ENCODE data around the gene ATXN1.

The ATXN1 gene

GRCh38 chr6:16472349-16473069 is 288.8 kb downstream of the ATXN1 start:
- H3K9me3 ChIP-seq (ENCODE audit: insufficient read depth, low read length): no peaks in the 10 kb centered on the region
- H3K9me2 ChIP-seq (replicated peaks; ENCODE audit: insufficient read depth, low read length): no peaks in the 10 kb centered on the region
- H3K36me3 ChIP-seq (ENCODE audit: low read length): no peaks in the 10 kb centered on the region
- H2AFZ ChIP-seq (ENCODE audit: low read depth, low read length, severe bottlenecking): no peak overlapping the region
- no peak overlapping the region for H3K4me3 ChIP-seq (ENCODE audit: insufficient read depth, low read length, poor library complexity, severe bottlenecking)
- TF ChIP-seq CTCF (IDR thresholded peaks at IDR 0.05; ENCODE audit: insufficient read depth, low read length, poor library complexity, severe bottlenecking) (no peak), EZH2phosphoT487 (conservative IDR thresholded peaks at IDR 0.05; ENCODE audit: low read length) (no peak)
- H4K20me1 ChIP-seq (ENCODE audit: low read depth, low read length): no peaks in the 10 kb centered on the region
- H3K4me2 ChIP-seq (ENCODE audit: low read depth, low read length, poor library complexity, severe bottlenecking): no peak overlapping the region
- H3K79me2 ChIP-seq (ENCODE audit: insufficient read depth, low read length): no peaks in the 10 kb centered on the region
- H3F3A ChIP-seq (ENCODE audit: insufficient read depth): no peaks in the 10 kb centered on the region
- H3K27me3 ChIP-seq (ENCODE audit: low read length): no peaks in the 10 kb centered on the region
- no peak overlapping the region for H3K9ac ChIP-seq (ENCODE audit: low read length)
- H3K27ac ChIP-seq (ENCODE audit: low read depth, low read length): no peak overlapping the region

GRCh38 chr6:16471910-16472297 is 289.4 kb downstream of the ATXN1 start:
- no peaks in the 10 kb centered on the region for H3K36me3 ChIP-seq (ENCODE audit: low read length)
- H4K20me1 ChIP-seq (ENCODE audit: low read depth, low read length): no peaks in the 10 kb centered on the region
- H3K9me2 ChIP-seq (replicated peaks; ENCODE audit: insufficient read depth, low read length): no peaks in the 10 kb centered on the region
- no peak overlapping the region for H3K27ac ChIP-seq (ENCODE audit: low read depth, low read length)
- H3K27me3 ChIP-seq (ENCODE audit: low read length): 0 out of 2 replicates have a peak, but pooled peaks cover under 1% of the 10 kb centered on the region
- TF ChIP-seq EZH2phosphoT487 (conservative IDR thresholded peaks at IDR 0.05; ENCODE audit: low read length) (no peak), CTCF (IDR thresholded peaks at IDR 0.05; ENCODE audit: insufficient read depth, low read length, poor library complexity, severe bottlenecking) (no peak)
- H3F3A ChIP-seq (ENCODE audit: insufficient read depth): no peaks in the 10 kb centered on the region
- H2AFZ ChIP-seq (ENCODE audit: low read depth, low read length, severe bottlenecking): no peak overlapping the region
- no peak overlapping the region for H3K4me3 ChIP-seq (ENCODE audit: insufficient read depth, low read length, poor library complexity, severe bottlenecking)
- H3K9me3 ChIP-seq (ENCODE audit: insufficient read depth, low read length): no peaks in the 10 kb centered on the region
- H3K4me2 ChIP-seq (ENCODE audit: low read depth, low read length, poor library complexity, severe bottlenecking): no peak overlapping the region
- no peaks in the 10 kb centered on the region for H3K79me2 ChIP-seq (ENCODE audit: insufficient read depth, low read length)
- H3K9ac ChIP-seq (ENCODE audit: low read length): no peak overlapping the region

GRCh38 chr6:16471222-16471909 is 289.9 kb downstream of the ATXN1 start:
- TF ChIP-seq CTCF (IDR thresholded peaks at IDR 0.05; ENCODE audit: insufficient read depth, low read length, poor library complexity, severe bottlenecking) (no peak), EZH2phosphoT487 (conservative IDR thresholded peaks at IDR 0.05; ENCODE audit: low read length) (no peak)
- Histone ChIP-seq H3F3A (ENCODE audit: insufficient read depth) (no peaks in the 10 kb centered on the region), H3K4me3 (ENCODE audit: insufficient read depth, low read length, poor library complexity, severe bottlenecking) (no peak overlapping the region), H3K27me3 (ENCODE audit: low read length) (0 out of 2 replicates have a peak, but pooled peaks cover 3% of the 10 kb centered on the region), H3K9me3 (ENCODE audit: insufficient read depth, low read length) (no peaks in the 10 kb centered on the region), H4K20me1 (ENCODE audit: low read depth, low read length) (no peaks in the 10 kb centered on the region), H3K4me2 (ENCODE audit: low read depth, low read length, poor library complexity, severe bottlenecking) (no peak overlapping the region), H3K27ac (ENCODE audit: low read depth, low read length) (no peak overlapping the region), H2AFZ (ENCODE audit: low read depth, low read length, severe bottlenecking) (no peak overlapping the region), H3K79me2 (ENCODE audit: insufficient read depth, low read length) (no peaks in the 10 kb centered on the region), H3K9ac (ENCODE audit: low read length) (no peak overlapping the region), H3K36me3 (ENCODE audit: low read length) (no peaks in the 10 kb centered on the region), H3K9me2 (replicated peaks; ENCODE audit: insufficient read depth, low read length) (no peaks in the 10 kb centered on the region)
